Cardiac septum (tissue), 1 donor: Measurements from ENCODE around the gene SPATA25. TPM values are rescaled to one million over a fixed set of nuclear protein-coding genes. Genes with fewer than 3 reads are reported as not detected.

Experiments used
- DNase-seq: peaks from one replicate; pipeline ENCODE4 v3.0.0-alpha.2; 2020; ENCODE audit warnings: low spot score
- intact Hi-C: fragments of 100-400 bp; cut with DNase I; formaldehyde crosslinking; loops from one replicate; pipeline ENCODE4 v1.14.0; 2022
- total RNA-seq: library from RNA; stranded (reverse); fragmentation: NEBNext Ultra II Directional; extraction: Animal tissue kit (Norgen Biotek cat#: 25700); gene quantifications from one replicate; pipeline ENCODE4 v1.2.1, GENCODE V29; 2021
- donor health status: DM: no; HTN: no; CAD: no.

The SPATA25 gene
- total RNA-seq, 1 donor from 2014 or later, result 3.3 TPM

DNA sequence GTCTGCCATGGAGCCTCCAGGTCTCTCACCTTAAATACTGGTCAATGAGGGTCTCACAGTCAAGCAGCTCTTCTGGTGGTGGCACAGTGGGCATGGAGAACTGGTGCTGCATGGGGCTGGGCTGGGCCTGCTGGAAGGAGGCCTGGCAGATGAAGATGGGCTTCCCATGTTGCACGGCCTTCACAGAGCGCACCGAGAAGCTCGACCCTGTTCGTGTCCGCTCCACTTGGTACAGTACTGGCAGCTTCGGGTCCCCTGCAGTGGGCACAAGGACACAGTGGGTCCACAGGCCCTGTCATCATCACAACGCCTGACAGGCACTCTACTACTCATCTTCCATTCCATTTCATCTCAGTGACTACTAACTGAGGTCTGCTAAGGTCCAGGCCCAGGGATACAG is 39.0 kb downstream of the SPATA25 start:
- no peak for DNase-seq

GRCh38 chr20:45845452-45845851 is 42.0 kb downstream of the SPATA25 start:
- intact Hi-C loops, result no loop called here
- DNase-seq, result no peak

More for the DNA sequence above, 39.0 kb downstream of the SPATA25 start:
- intact Hi-C loops, result no loop called here

DNA sequence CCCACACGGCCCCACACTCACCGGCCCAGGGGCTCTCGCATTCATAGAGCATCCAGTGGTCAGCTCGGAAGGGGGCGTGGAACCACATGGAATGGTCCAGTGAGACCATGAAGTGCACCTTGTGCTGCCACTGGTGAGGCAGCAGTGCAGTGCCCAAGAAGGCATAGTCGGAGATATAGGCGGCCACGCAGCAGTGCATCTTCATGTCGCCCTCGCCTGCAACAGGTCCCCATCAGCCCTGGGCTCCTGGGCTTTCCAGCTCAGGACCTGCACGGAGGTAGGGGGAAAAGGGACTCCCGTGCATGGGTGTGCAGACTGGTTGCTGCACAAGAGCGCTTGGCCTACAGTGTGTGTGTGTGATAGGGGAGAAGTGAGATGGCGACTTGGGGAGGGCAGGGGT is 43.9 kb downstream of the SPATA25 start:
- no peak for DNase-seq
- intact Hi-C loops, result no loop called here

- DNase-seq, result no peak
- intact Hi-C loops, result no loop called here
Observed at GRCh38 chr20:45842169-45842812, 45.1 kb downstream of the SPATA25 start.

- no peak for DNase-seq
- intact Hi-C loops, result no loop called here
Observed at GRCh38 chr20:45841407-45842129, 45.9 kb downstream of the SPATA25 start.

- intact Hi-C loops, result no loop called here
- DNase-seq, result no peak
Observed at GRCh38 chr20:45840700-45841198, 46.7 kb downstream of the SPATA25 start.

- intact Hi-C loops, result no loop called here
Observed at GRCh38 chr20:45836841-45837240, 50.6 kb downstream of the SPATA25 start.

More at GRCh38 chr20:45836841-45837240, 50.6 kb downstream of the SPATA25 start:
- DNase-seq, result no peak

Other genes starting within 250 kb of the SPATA25 start
- gene WFDC11, start 217.4 kb downstream of the SPATA25 start, total RNA-seq, result not detected
- gene WFDC13, start 185.6 kb downstream of the SPATA25 start, total RNA-seq, result not detected
- not detected for gene WFDC10B, start 182.6 kb downstream of the SPATA25 start, total RNA-seq
- gene SPINT4, start 165.3 kb downstream of the SPATA25 start, total RNA-seq, result not detected
- gene WFDC3, start 95.7 kb downstream of the SPATA25 start, total RNA-seq, result 2.0 TPM
- gene DNTTIP1, start 95.7 kb downstream of the SPATA25 start, total RNA-seq, result 26.3 TPM
- 0.38 TPM for gene UBE2C, start 75.0 kb downstream of the SPATA25 start, total RNA-seq
- gene TNNC2, start 60.3 kb downstream of the SPATA25 start, total RNA-seq, result not detected
- gene SNX21, start 53.8 kb downstream of the SPATA25 start, total RNA-seq, result 19.5 TPM
- 24.9 TPM for gene ACOT8, start 30.2 kb downstream of the SPATA25 start, total RNA-seq
- 2.0 TPM for gene ZSWIM3, start 30.0 kb downstream of the SPATA25 start, total RNA-seq
- gene ZSWIM1, start 6.4 kb downstream of the SPATA25 start, total RNA-seq, result 6.9 TPM
- 7.6 TPM for gene NEURL2, start 3.6 kb upstream of the SPATA25 start, total RNA-seq
- 111 TPM for gene CTSA, start 3.7 kb upstream of the SPATA25 start, total RNA-seq
- gene PLTP, start 24.5 kb upstream of the SPATA25 start, total RNA-seq, result 37.1 TPM
- 30.2 TPM for gene PCIF1, start 47.1 kb upstream of the SPATA25 start, total RNA-seq
- 8.5 TPM for gene ZNF335, start 84.6 kb upstream of the SPATA25 start, total RNA-seq
- 2.4 TPM for gene MMP9, start 121.3 kb upstream of the SPATA25 start, total RNA-seq
- 0.73 TPM for gene SLC12A5, start 141.6 kb upstream of the SPATA25 start, total RNA-seq
- 12.3 TPM for gene NCOA5, start 202.3 kb upstream of the SPATA25 start, total RNA-seq
- 3.8 TPM for gene CD40, start 230.7 kb upstream of the SPATA25 start, total RNA-seq